Measurements from ENCODE around the gene CCDC74B.
"Not testable (repeated sequence)": the region's sequence is repeated elsewhere in the genome, so short reads cannot be mapped to it uniquely, and the experiment has no call there.

Gene CCDC74B

GRCh38 chr2:130139331-130140280 is 5.3 kb downstream of the CCDC74B start:
- H3K9ac ChIP-seq (ENCODE audit: insufficient read length); H3K9me3 ChIP-seq (ENCODE audit: low read depth, low read length); H3K4me3 ChIP-seq; DNase-seq (ENCODE audit: low read depth, low spot score); H3K27ac ChIP-seq; H3K36me3 ChIP-seq (ENCODE audit: insufficient read depth, low read length): not testable (repeated sequence)

GRCh38 chr2:130138841-130139251 is 6.1 kb downstream of the CCDC74B start:
- not testable (repeated sequence) for DNase-seq (ENCODE audit: low read depth, low spot score); H3K4me3 ChIP-seq

GRCh38 chr2:130138326-130138725 is 6.6 kb downstream of the CCDC74B start:
- not testable (repeated sequence) for DNase-seq (ENCODE audit: low read depth, low spot score); H3K9me3 ChIP-seq (ENCODE audit: low read depth, low read length); H3K27ac ChIP-seq; H3K4me3 ChIP-seq; H3K9ac ChIP-seq (ENCODE audit: insufficient read length); H3K36me3 ChIP-seq (ENCODE audit: insufficient read depth, low read length)

More at GRCh38 chr2:130138841-130139251, 6.1 kb downstream of the CCDC74B start:
- not testable (repeated sequence) for H3K27ac ChIP-seq; H3K36me3 ChIP-seq (ENCODE audit: insufficient read depth, low read length); H3K9me3 ChIP-seq (ENCODE audit: low read depth, low read length); H3K9ac ChIP-seq (ENCODE audit: insufficient read length)

GRCh38 chr2:130137118-130137517 is 7.8 kb downstream of the CCDC74B start:
- not testable (repeated sequence) for DNase-seq (ENCODE audit: low read depth, low spot score); H3K4me3 ChIP-seq; H3K36me3 ChIP-seq (ENCODE audit: insufficient read depth, low read length); H3K9ac ChIP-seq (ENCODE audit: insufficient read length); H3K27ac ChIP-seq; H3K9me3 ChIP-seq (ENCODE audit: low read depth, low read length)

- not testable (repeated sequence) for H3K9me3 ChIP-seq (ENCODE audit: low read depth, low read length); DNase-seq (ENCODE audit: low read depth, low spot score); H3K27ac ChIP-seq; H3K4me3 ChIP-seq; H3K36me3 ChIP-seq (ENCODE audit: insufficient read depth, low read length); H3K9ac ChIP-seq (ENCODE audit: insufficient read length)
Measured at GRCh38 chr2:130136546-130136945, 8.4 kb downstream of the CCDC74B start.

GRCh38 chr2:130135692-130136541 is 9.0 kb downstream of the CCDC74B start:
- H3K9me3 ChIP-seq (ENCODE audit: low read depth, low read length), result no peaks in the 10 kb centered on the region
- no peak overlapping the region for H3K4me3 ChIP-seq
- H3K9ac ChIP-seq (ENCODE audit: insufficient read length), result no peak overlapping the region
- no peaks in the 10 kb centered on the region for H3K36me3 ChIP-seq (ENCODE audit: insufficient read depth, low read length)
- H3K27ac ChIP-seq, result no peak overlapping the region
- no peak for DNase-seq (ENCODE audit: low read depth, low spot score)
- TF ChIP-seq EZH2 (IDR thresholded peaks at IDR 0.05), result no peak
- no peak for TF ChIP-seq POLR2AphosphoS5 (IDR thresholded peaks at IDR 0.05; ENCODE audit: borderline replicate concordance, low read depth, low read length)
- no peak for TF ChIP-seq FOXP2 (optimal IDR thresholded peaks at IDR 0.05; ENCODE audit: control extremely low read depth, extremely low read length, insufficient read depth)

GRCh38 chr2:130129120-130129829 is 15.6 kb downstream of the CCDC74B start, which contains the start of gene POTEF:
Gene POTEF (minus strand): TSS chr2:130129222. CDS start chr2:130120515, 8,707 bp downstream.
- not testable (repeated sequence) for H3K27ac ChIP-seq; H3K36me3 ChIP-seq (ENCODE audit: insufficient read depth, low read length); H3K4me3 ChIP-seq; H3K9ac ChIP-seq (ENCODE audit: insufficient read length); H3K9me3 ChIP-seq (ENCODE audit: low read depth, low read length); DNase-seq (ENCODE audit: low read depth, low spot score)

- H3K27ac ChIP-seq; DNase-seq (ENCODE audit: low read depth, low spot score); H3K9ac ChIP-seq (ENCODE audit: insufficient read length); H3K36me3 ChIP-seq (ENCODE audit: insufficient read depth, low read length); H3K9me3 ChIP-seq (ENCODE audit: low read depth, low read length); H3K4me3 ChIP-seq: not testable (repeated sequence)
Measured at GRCh38 chr2:130128464-130128863, 16.4 kb downstream of the CCDC74B start.

- not testable (repeated sequence) for DNase-seq (ENCODE audit: low read depth, low spot score); H3K9me3 ChIP-seq (ENCODE audit: low read depth, low read length); H3K27ac ChIP-seq; H3K36me3 ChIP-seq (ENCODE audit: insufficient read depth, low read length); H3K4me3 ChIP-seq; H3K9ac ChIP-seq (ENCODE audit: insufficient read length)
Measured at GRCh38 chr2:130127726-130128125, 17.2 kb downstream of the CCDC74B start.

- not testable (repeated sequence) for DNase-seq (ENCODE audit: low read depth, low spot score); H3K36me3 ChIP-seq (ENCODE audit: insufficient read depth, low read length); H3K4me3 ChIP-seq; H3K9me3 ChIP-seq (ENCODE audit: low read depth, low read length); H3K27ac ChIP-seq; H3K9ac ChIP-seq (ENCODE audit: insufficient read length)
Measured at GRCh38 chr2:130120924-130121323, 24.0 kb downstream of the CCDC74B start.

- not testable (repeated sequence) for H3K9me3 ChIP-seq (ENCODE audit: low read depth, low read length); DNase-seq (ENCODE audit: low read depth, low spot score); H3K4me3 ChIP-seq; H3K9ac ChIP-seq (ENCODE audit: insufficient read length); H3K27ac ChIP-seq; H3K36me3 ChIP-seq (ENCODE audit: insufficient read depth, low read length)
Measured at GRCh38 chr2:130102597-130103363, 42.1 kb downstream of the CCDC74B start.
